ENCODE results near the gene C20orf96. TPM values are rescaled to one million over a fixed set of nuclear protein-coding genes. Genes with fewer than 3 reads are reported as not detected.
"Not testable (repeated sequence)": the region's sequence is repeated elsewhere in the genome, so short reads cannot be mapped to it uniquely, and the experiment has no call there.

Gene C20orf96
- total RNA-seq: 10.8 to 12.1 TPM (median 11.1 TPM) in 3 replicates
- long read RNA-seq, transcript C20orf96-202 (9 exons, 1,420 nt): major isoform, 6 of 20 reads
- long read RNA-seq, partial matches to known transcripts: 5 of 20 reads
- long read RNA-seq, other reads (novel, unspliced or antisense): 9 of 20 reads

- DNase-seq (ENCODE audit: low spot score): no peak
- H3K36me3 Mint-ChIP-seq (ENCODE audit: low read depth): peaks cover 2% of the 10 kb centered on the region
- peaks cover 15% of the 10 kb centered on the region for H3K4me1 Mint-ChIP-seq (ENCODE audit: low read depth)
- TF ChIP-seq CTCF (IDR thresholded peaks at IDR 0.05): peak; percentile 74
- H3K27me3 Mint-ChIP-seq (ENCODE audit: low read depth): no peaks in the 10 kb centered on the region
- H3K27ac Mint-ChIP-seq (ENCODE audit: unreplicated experiment): no peak within 1 kb of the TSS
- H3K9me3 Mint-ChIP-seq (ENCODE audit: low read depth): peaks cover 4% of the 10 kb centered on the region
- no peak within 1 kb of the TSS for H3K4me3 Mint-ChIP-seq (ENCODE audit: unreplicated experiment)
Measured at GRCh38 chr20:290084-290831, at the start of gene C20orf96. C20orf96 (minus strand) TSS chr20:290750; CDS start chr20:290610, 140 bp downstream.

- not testable (repeated sequence) for H3K9me3 Mint-ChIP-seq (ENCODE audit: low read depth); H3K4me3 Mint-ChIP-seq (ENCODE audit: unreplicated experiment); H3K4me1 Mint-ChIP-seq (ENCODE audit: low read depth); H3K27me3 Mint-ChIP-seq (ENCODE audit: low read depth); DNase-seq (ENCODE audit: low spot score); H3K27ac Mint-ChIP-seq (ENCODE audit: unreplicated experiment); H3K36me3 Mint-ChIP-seq (ENCODE audit: low read depth)
Measured at GRCh38 chr20:336040-336439, 45.5 kb upstream of the C20orf96 start.

GRCh38 chr20:334578-334977 is 44.0 kb upstream of the C20orf96 start:
- DNase-seq (ENCODE audit: low spot score): no peak
- no peak for TF ChIP-seq CTCF (IDR thresholded peaks at IDR 0.05)
- H3K4me3 Mint-ChIP-seq (ENCODE audit: unreplicated experiment): no peak overlapping the region
- no peaks in the 10 kb centered on the region for H3K36me3 Mint-ChIP-seq (ENCODE audit: low read depth)
- no peaks in the 10 kb centered on the region for H3K27me3 Mint-ChIP-seq (ENCODE audit: low read depth)
- peaks cover 14% of the 10 kb centered on the region for H3K4me1 Mint-ChIP-seq (ENCODE audit: low read depth)
- H3K27ac Mint-ChIP-seq (ENCODE audit: unreplicated experiment): no peak overlapping the region
- no peaks in the 10 kb centered on the region for H3K9me3 Mint-ChIP-seq (ENCODE audit: low read depth)

GRCh38 chr20:330233-331149 is 39.9 kb upstream of the C20orf96 start:
- Mint-ChIP-seq H3K9me3 (ENCODE audit: low read depth) (no peaks in the 10 kb centered on the region), H3K36me3 (ENCODE audit: low read depth) (no peaks in the 10 kb centered on the region), H3K27me3 (ENCODE audit: low read depth) (no peaks in the 10 kb centered on the region), H3K4me3 (ENCODE audit: unreplicated experiment) (no peak overlapping the region), H3K27ac (ENCODE audit: unreplicated experiment) (peak overlapping the region; percentile 51), H3K4me1 (ENCODE audit: low read depth) (peaks cover 34% of the 10 kb centered on the region)
- no peak for DNase-seq (ENCODE audit: low spot score)
- TF ChIP-seq CTCF (IDR thresholded peaks at IDR 0.05): peak; percentile 93

GRCh38 chr20:329851-330232 is 39.3 kb upstream of the C20orf96 start:
- Mint-ChIP-seq H3K27me3 (ENCODE audit: low read depth) (no peaks in the 10 kb centered on the region), H3K36me3 (ENCODE audit: low read depth) (no peaks in the 10 kb centered on the region), H3K27ac (ENCODE audit: unreplicated experiment) (peak overlapping the region; percentile 82), H3K4me1 (ENCODE audit: low read depth) (peaks cover 34% of the 10 kb centered on the region), H3K4me3 (ENCODE audit: unreplicated experiment) (no peak overlapping the region), H3K9me3 (ENCODE audit: low read depth) (no peaks in the 10 kb centered on the region)
- no peak for DNase-seq (ENCODE audit: low spot score)
- TF ChIP-seq CTCF (IDR thresholded peaks at IDR 0.05): no peak
